ENCODE data around the gene OMP. TPM values are rescaled to one million over a fixed set of nuclear protein-coding genes. Genes with fewer than 3 reads are reported as not detected.

Gene OMP
- total and polyA plus RNA-seq, 2 donors (not counting 1 experiment from before 2014, with no cell fraction given): not detected

- no peak overlapping the region for H3K27ac ChIP-seq (ENCODE audit: low read length in 2 of 2)
- peaks cover 0 to 13% (median 0%) of the 10 kb centered on the region in 4 experiments for H3K27me3 ChIP-seq (replicated peaks in 1 of 4; ENCODE audit: control extremely low read depth in 1 of 4, control insufficient read depth in 3 of 4, insufficient read depth in 4 of 4, low read length in 3 of 4)
- H3K9me3 Mint-ChIP-seq (ENCODE audit: insufficient read depth): no peaks in the 10 kb centered on the region
- H3K27me3 Mint-ChIP-seq: peaks cover 10% of the 10 kb centered on the region
- H3K9me3 ChIP-seq (ENCODE audit: control extremely low read depth in 1 of 3, control insufficient read depth in 2 of 3, insufficient read depth in 1 of 3, low read length in 2 of 3): no peaks in the 10 kb centered on the region
- H3K27ac Mint-ChIP-seq: no peak overlapping the region
- no peak overlapping the region for H3K4me2 ChIP-seq (replicated peaks; ENCODE audit: low read depth, low read length, poor library complexity, severe bottlenecking)
- intact Hi-C loops (cut with micrococcal nuclease): no loop called here
- ATAC-seq (ENCODE audit: low read depth) (no peak), DNase-seq (no peak)
- H3K4me1 ChIP-seq (ENCODE audit: control insufficient read depth in 2 of 2, insufficient read depth in 2 of 2, low read length in 2 of 2): peaks cover 15 to 20% of the 10 kb centered on the region in 2 donors
- ChIA-PET CTCF (no interaction called here), POLR2A (no interaction called here)
- H3K9ac ChIP-seq (ENCODE audit: low read length): no peak overlapping the region
- no peak overlapping the region for H3K4me3 ChIP-seq (ENCODE audit: control extremely low read depth in 1 of 5, extremely low read depth in 1 of 5, insufficient read depth in 1 of 5, low read depth in 2 of 5, low read length in 4 of 5)
- no peaks in the 10 kb centered on the region for H3K36me3 ChIP-seq (replicated peaks in 1 of 2; ENCODE audit: control extremely low read depth in 1 of 2, control insufficient read depth in 1 of 2, extremely low read depth in 1 of 2, insufficient read depth in 2 of 2, low read length in 1 of 2)
- H2AFZ ChIP-seq (ENCODE audit: insufficient read depth, low read depth, low read length, poor library complexity, severe bottlenecking): no peak overlapping the region
- H4K20me1 ChIP-seq (ENCODE audit: control insufficient read depth, insufficient read depth, low read length, poor library complexity, severe bottlenecking): no peaks in the 10 kb centered on the region
- peaks cover 21% of the 10 kb centered on the region for H3K4me1 Mint-ChIP-seq
- no peak for TF ChIP-seq EZH2 (IDR thresholded peaks at IDR 0.05; ENCODE audit: borderline replicate concordance, insufficient read depth, low read depth, low read length, poor library complexity, severe bottlenecking)
- TF ChIP-seq, protein P1, sequence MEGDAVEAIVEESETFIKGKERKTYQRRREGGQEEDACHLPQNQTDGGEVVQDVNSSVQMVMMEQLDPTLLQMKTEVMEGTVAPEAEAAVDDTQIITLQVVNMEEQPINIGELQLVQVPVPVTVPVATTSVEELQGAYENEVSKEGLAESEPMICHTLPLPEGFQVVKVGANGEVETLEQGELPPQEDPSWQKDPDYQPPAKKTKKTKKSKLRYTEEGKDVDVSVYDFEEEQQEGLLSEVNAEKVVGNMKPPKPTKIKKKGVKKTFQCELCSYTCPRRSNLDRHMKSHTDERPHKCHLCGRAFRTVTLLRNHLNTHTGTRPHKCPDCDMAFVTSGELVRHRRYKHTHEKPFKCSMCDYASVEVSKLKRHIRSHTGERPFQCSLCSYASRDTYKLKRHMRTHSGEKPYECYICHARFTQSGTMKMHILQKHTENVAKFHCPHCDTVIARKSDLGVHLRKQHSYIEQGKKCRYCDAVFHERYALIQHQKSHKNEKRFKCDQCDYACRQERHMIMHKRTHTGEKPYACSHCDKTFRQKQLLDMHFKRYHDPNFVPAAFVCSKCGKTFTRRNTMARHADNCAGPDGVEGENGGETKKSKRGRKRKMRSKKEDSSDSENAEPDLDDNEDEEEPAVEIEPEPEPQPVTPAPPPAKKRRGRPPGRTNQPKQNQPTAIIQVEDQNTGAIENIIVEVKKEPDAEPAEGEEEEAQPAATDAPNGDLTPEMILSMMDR (IDR thresholded peaks at IDR 0.05): no peak
- WGBS (ENCODE audit: insufficient coverage): 97% methylated on average over 7 of the region's 8 CpGs
- H3K4me3 Mint-ChIP-seq: no peak overlapping the region
- H3K79me2 ChIP-seq (ENCODE audit: control insufficient read depth, insufficient read depth, low read length): no peaks in the 10 kb centered on the region
Observed at GRCh38 chr11:77124041-77124440, 21.4 kb downstream of the OMP start.

DNA sequence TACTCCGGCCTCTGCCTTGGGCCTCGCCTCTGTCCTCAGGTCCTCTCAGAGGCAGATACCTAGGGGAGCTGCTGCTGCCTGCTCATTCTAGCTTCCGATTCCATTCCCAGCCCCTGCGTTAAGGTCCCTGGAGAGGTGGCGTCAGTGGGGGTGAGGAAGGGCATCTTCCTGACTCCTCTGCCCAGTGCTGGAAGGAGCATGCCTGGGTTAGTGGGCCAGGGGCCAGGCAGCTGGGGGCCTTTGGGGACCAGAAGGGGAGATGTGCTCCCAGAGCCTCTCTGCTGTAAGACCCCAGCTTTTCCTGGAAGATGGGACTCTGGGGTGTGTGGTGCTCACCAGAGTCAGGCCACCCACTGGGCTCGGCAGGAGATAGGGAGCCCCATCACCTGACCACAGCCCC lies 21.8 kb downstream of the OMP start:
- 95% methylated on average over 5 of the region's 6 CpGs for WGBS (ENCODE audit: insufficient coverage)
- Mint-ChIP-seq H3K4me1 (peaks cover 21% of the 10 kb centered on the region), H3K27ac (no peak overlapping the region), H3K27me3 (peaks cover 10% of the 10 kb centered on the region), H3K9me3 (ENCODE audit: insufficient read depth) (no peaks in the 10 kb centered on the region), H3K4me3 (no peak overlapping the region)
- H3K9ac ChIP-seq (ENCODE audit: low read length): no peak overlapping the region
- peaks cover 15 to 20% of the 10 kb centered on the region in 2 donors for H3K4me1 ChIP-seq (ENCODE audit: control insufficient read depth in 2 of 2, insufficient read depth in 2 of 2, low read length in 2 of 2)
- H3K4me2 ChIP-seq (replicated peaks; ENCODE audit: low read depth, low read length, poor library complexity, severe bottlenecking): no peak overlapping the region
- ATAC-seq (ENCODE audit: low read depth) (no peak), DNase-seq (no peak)
- H3K27me3 ChIP-seq (replicated peaks in 1 of 4; ENCODE audit: control extremely low read depth in 1 of 4, control insufficient read depth in 3 of 4, insufficient read depth in 4 of 4, low read length in 3 of 4): peaks cover 0 to 13% (median 0%) of the 10 kb centered on the region in 4 experiments
- no peak overlapping the region for H3K27ac ChIP-seq (ENCODE audit: low read length in 2 of 2)
- no peaks in the 10 kb centered on the region for H3K36me3 ChIP-seq (replicated peaks in 1 of 2; ENCODE audit: control extremely low read depth in 1 of 2, control insufficient read depth in 1 of 2, extremely low read depth in 1 of 2, insufficient read depth in 2 of 2, low read length in 1 of 2)
- no peaks in the 10 kb centered on the region for H4K20me1 ChIP-seq (ENCODE audit: control insufficient read depth, insufficient read depth, low read length, poor library complexity, severe bottlenecking)
- intact Hi-C loops (cut with micrococcal nuclease): no loop called here
- POLR2A ChIA-PET: no interaction called here
- H3K9me3 ChIP-seq (ENCODE audit: control extremely low read depth in 1 of 3, control insufficient read depth in 2 of 3, insufficient read depth in 1 of 3, low read length in 2 of 3): no peaks in the 10 kb centered on the region
- no peak overlapping the region for H3K4me3 ChIP-seq (ENCODE audit: control extremely low read depth in 1 of 5, extremely low read depth in 1 of 5, insufficient read depth in 1 of 5, low read depth in 2 of 5, low read length in 4 of 5)
- CTCF ChIA-PET: no interaction called here
- H2AFZ ChIP-seq (ENCODE audit: insufficient read depth, low read depth, low read length, poor library complexity, severe bottlenecking): no peak overlapping the region
- TF ChIP-seq, protein P1 (IDR thresholded peaks at IDR 0.05): no peak
- TF ChIP-seq EZH2 (IDR thresholded peaks at IDR 0.05; ENCODE audit: borderline replicate concordance, insufficient read depth, low read depth, low read length, poor library complexity, severe bottlenecking): no peak
- H3K79me2 ChIP-seq (ENCODE audit: control insufficient read depth, insufficient read depth, low read length): no peaks in the 10 kb centered on the region
